ENCODE data around the gene ZNRF2. TPM values are rescaled to one million over a fixed set of nuclear protein-coding genes. Genes with fewer than 3 reads are reported as not detected.

Gene ZNRF2
- total and polyA plus RNA-seq, 2 donors from 2014 or later, result 16.2 to 32.2 TPM

DNA sequence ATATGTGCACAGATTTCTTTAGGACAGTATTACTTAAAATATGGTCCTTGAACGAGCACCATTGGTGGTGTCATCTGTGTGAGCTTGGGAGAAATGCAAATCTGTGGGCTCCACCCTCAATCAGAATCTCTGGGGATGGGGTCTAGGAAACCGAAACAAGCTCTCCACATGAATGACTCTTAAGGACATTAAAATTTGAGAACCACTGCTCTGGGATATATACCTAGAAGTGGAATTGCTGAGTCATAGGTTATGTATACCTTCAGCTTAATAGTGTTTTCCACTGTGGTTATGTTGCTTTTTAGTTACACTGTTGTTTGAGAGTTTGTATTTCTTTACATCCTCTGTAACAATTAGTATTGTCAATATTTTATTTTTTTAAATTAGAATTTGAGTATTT lies 24.0 kb downstream of the ZNRF2 start:
- Histone ChIP-seq H3K27me3 (ENCODE audit: control insufficient read depth, insufficient read depth, low read length) (no peaks in the 10 kb centered on the region), H3K9me3 (ENCODE audit: control insufficient read depth in 2 of 3, insufficient read depth in 1 of 3, low read length in 3 of 3) (no peaks in the 10 kb centered on the region), H3K36me3 (ENCODE audit: control insufficient read depth in 2 of 3, insufficient read depth in 3 of 3, low read length in 3 of 3) (no peaks in the 10 kb centered on the region), H3K9ac (ENCODE audit: low read length in 3 of 3) (no peak overlapping the region), H3K4me1 (ENCODE audit: control insufficient read depth in 2 of 3, insufficient read depth in 2 of 3, low read depth in 1 of 3, low read length in 3 of 3) (peaks cover 0 to 2% (median 0%) of the 10 kb centered on the region in 3 donors), H3K27ac (ENCODE audit: low read depth in 2 of 2, low read length in 2 of 2) (no peak overlapping the region), H3K4me3 (ENCODE audit: low read length in 3 of 3) (no peak overlapping the region)
- no peak for TF ChIP-seq CTCF (IDR thresholded peaks at IDR 0.05; ENCODE audit: borderline replicate concordance, extremely low read depth, insufficient read depth)
- intact Hi-C loops (cut with DNase I), result no loop called here
- DNase-seq (no peak), FAIRE-seq (no peak)

DNA sequence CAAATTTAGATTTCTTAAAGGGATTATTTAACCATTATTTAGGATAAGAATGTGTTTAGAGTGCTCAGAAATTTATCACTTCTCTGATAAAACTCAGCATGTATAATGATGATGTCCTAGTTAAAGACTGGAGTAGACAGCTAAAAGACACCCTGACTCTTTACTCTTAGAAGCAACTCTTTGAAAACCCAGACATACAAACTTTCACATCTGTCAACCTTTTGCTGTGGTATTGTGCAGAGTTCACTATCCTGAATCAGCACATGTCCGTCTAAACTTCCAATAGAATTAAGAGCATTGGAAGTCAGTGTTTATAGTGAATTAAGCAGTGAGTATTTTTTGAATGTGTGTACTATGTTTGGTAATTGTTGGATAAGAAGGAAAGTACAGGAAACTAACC lies 24.9 kb downstream of the ZNRF2 start:
- DNase-seq (no peak), FAIRE-seq (no peak)
- Histone ChIP-seq H3K4me1 (ENCODE audit: control insufficient read depth in 2 of 3, insufficient read depth in 2 of 3, low read depth in 1 of 3, low read length in 3 of 3) (no peaks in the 10 kb centered on the region), H3K27me3 (ENCODE audit: control insufficient read depth, insufficient read depth, low read length) (no peaks in the 10 kb centered on the region), H3K36me3 (ENCODE audit: control insufficient read depth in 2 of 3, insufficient read depth in 3 of 3, low read length in 3 of 3) (no peaks in the 10 kb centered on the region), H3K27ac (ENCODE audit: low read depth in 2 of 2, low read length in 2 of 2) (no peak overlapping the region), H3K4me3 (ENCODE audit: low read length in 3 of 3) (no peak overlapping the region), H3K9me3 (ENCODE audit: control insufficient read depth in 2 of 3, insufficient read depth in 1 of 3, low read length in 3 of 3) (no peaks in the 10 kb centered on the region), H3K9ac (ENCODE audit: low read length in 3 of 3) (no peak overlapping the region)
- intact Hi-C loops (cut with DNase I), result no loop called here
- no peak for TF ChIP-seq CTCF (IDR thresholded peaks at IDR 0.05; ENCODE audit: borderline replicate concordance, extremely low read depth, insufficient read depth)

DNA sequence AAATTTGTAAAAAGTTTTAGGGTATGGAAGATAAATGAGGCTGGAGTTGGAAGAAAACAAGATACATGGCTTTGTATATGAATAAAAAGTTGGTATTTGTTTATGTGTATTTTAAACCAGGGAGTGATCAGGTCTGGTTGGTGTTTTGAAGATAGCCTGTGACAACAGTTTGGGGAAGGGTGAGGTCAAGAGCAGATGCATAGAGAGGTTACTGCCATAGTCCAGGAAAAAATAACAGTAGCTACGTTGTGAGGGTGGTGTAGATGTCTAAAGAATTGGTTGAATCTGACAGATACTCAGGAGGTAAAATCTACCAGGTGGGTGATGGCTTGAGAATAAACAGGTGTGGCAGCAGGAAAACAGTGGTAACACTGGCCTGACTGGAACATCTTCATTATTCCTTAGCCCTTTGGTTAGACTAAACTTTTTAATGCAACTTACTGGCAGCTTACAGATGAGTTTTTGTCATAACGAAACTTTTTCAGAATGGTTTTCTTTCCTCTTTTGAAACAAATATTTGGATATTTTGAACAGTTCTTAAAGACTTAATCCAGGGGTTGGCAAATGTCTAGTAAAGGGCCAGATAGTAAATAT lies 25.5 kb downstream of the ZNRF2 start:
- no peak for TF ChIP-seq CTCF (IDR thresholded peaks at IDR 0.05; ENCODE audit: borderline replicate concordance, extremely low read depth, insufficient read depth)
- no peak for DNase-seq
- Histone ChIP-seq H3K4me1 (ENCODE audit: control insufficient read depth in 2 of 3, insufficient read depth in 2 of 3, low read depth in 1 of 3, low read length in 3 of 3) (no peaks in the 10 kb centered on the region), H3K27me3 (ENCODE audit: control insufficient read depth, insufficient read depth, low read length) (no peaks in the 10 kb centered on the region), H3K36me3 (ENCODE audit: control insufficient read depth in 2 of 3, insufficient read depth in 3 of 3, low read length in 3 of 3) (no peaks in the 10 kb centered on the region), H3K9ac (ENCODE audit: low read length in 3 of 3) (no peak overlapping the region), H3K4me3 (ENCODE audit: low read length in 3 of 3) (no peak overlapping the region), H3K27ac (ENCODE audit: low read depth in 2 of 2, low read length in 2 of 2) (no peak overlapping the region), H3K9me3 (ENCODE audit: control insufficient read depth in 2 of 3, insufficient read depth in 1 of 3, low read length in 3 of 3) (no peaks in the 10 kb centered on the region)
- FAIRE-seq, result no peak
- intact Hi-C loops (cut with DNase I), result no loop called here

All from kidney (tissue), 14 donors.